Activated gamma-delta T cell treated with anti-CD3 and anti-CD28 coated beads, Interleukin-2, amount 50 U/mL, for 16 hours (primary cell): ENCODE measurements around the gene ASCL5.
"Not testable (repeated sequence)": the region's sequence is repeated elsewhere in the genome, so short reads cannot be mapped to it uniquely, and the experiment has no call there.

Source experiments
- DNase-seq: peaks from one replicate; pipeline ENCODE4 v3.0.0-alpha.2; 2020; ENCODE audit warnings: low read depth

The ASCL5 gene, protein sequence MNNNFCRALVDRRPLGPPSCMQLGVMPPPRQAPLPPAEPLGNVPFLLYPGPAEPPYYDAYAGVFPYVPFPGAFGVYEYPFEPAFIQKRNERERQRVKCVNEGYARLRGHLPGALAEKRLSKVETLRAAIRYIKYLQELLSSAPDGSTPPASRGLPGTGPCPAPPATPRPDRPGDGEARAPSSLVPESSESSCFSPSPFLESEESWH

GRCh38 chr1:201126832-201127754 is at the start of gene ASCL5:
Gene ASCL5, minus strand, starts transcription at chr1:201127184. Its CDS starts 11,812 bp downstream, at chr1:201115372.
- DNase-seq, result no peak

DNA sequence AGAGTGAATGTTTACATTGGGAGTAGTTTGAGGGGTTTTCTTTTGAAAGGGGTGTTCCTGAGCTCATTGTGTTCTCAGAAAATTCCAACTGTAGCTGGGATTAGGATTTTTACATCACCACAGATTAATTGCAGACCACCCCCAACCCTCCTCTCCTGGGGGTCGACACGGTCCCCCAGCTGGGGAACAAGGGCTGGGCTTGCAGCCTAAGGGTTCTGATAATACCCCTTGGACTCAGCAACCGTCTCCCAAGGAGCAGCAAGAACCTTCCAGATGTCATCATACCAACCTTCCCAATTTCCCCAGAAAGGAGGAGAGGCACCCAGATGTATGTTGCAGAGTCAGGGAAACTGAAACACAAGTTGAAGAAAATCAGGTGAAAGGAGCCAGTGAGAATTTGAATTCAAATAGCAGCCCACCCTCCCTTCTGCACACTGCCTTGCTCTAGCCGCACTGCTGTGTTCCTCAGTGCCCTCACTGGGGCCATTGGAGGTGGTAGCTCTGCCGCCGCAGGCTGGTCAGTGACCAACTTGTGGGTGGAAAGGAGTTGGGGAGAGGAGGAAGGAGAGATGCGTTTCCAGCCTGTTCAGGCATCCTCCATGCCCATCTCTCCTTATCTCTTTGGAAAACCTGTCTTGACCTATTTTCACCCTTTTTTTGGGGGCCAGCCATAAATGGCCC is 49.0 kb upstream of the ASCL5 start:
- DNase-seq, result no peak

DNA sequence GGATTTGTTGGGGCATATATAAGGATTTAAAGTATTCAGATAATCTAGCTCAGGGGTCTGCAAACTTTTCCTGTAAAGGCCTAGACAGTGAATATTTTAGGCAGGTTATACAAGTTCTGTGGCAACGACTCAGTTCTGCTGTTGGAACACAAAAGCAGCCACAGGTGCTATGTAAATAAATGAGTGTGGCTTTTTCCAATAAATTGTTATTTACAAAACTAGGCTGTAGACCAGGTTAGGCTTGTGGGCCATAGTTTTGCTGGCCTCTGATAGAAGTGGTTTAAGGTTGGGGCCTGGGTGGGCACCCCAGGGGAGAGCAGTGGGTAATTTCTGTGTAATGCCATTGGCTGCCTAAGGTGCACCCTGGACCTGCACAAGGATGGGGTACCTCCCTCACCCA is 46.8 kb upstream of the ASCL5 start:
- DNase-seq, result no peak

- no peak for DNase-seq
Observed at GRCh38 chr1:201172999-201173610, 46.1 kb upstream of the ASCL5 start.

DNA sequence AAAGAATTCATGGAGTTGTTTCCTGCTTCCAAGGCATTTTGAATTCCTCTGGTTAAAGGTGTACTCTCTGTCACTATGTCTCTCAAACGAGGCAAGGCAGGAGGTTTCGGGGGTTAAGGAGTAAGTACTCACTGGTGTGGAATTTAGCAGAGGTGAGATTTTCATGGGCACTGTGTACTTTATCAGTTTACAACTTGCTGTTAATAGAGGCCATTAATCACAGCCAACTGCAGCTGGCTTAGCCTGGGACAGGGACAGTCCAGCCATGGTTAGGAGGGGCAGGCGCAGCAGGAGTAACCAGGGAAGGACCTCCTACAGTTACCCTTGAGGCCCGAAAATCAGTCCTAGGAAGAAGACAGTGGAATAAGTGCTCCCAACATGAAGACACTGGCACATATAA is 45.3 kb upstream of the ASCL5 start:
- no peak for DNase-seq

DNA sequence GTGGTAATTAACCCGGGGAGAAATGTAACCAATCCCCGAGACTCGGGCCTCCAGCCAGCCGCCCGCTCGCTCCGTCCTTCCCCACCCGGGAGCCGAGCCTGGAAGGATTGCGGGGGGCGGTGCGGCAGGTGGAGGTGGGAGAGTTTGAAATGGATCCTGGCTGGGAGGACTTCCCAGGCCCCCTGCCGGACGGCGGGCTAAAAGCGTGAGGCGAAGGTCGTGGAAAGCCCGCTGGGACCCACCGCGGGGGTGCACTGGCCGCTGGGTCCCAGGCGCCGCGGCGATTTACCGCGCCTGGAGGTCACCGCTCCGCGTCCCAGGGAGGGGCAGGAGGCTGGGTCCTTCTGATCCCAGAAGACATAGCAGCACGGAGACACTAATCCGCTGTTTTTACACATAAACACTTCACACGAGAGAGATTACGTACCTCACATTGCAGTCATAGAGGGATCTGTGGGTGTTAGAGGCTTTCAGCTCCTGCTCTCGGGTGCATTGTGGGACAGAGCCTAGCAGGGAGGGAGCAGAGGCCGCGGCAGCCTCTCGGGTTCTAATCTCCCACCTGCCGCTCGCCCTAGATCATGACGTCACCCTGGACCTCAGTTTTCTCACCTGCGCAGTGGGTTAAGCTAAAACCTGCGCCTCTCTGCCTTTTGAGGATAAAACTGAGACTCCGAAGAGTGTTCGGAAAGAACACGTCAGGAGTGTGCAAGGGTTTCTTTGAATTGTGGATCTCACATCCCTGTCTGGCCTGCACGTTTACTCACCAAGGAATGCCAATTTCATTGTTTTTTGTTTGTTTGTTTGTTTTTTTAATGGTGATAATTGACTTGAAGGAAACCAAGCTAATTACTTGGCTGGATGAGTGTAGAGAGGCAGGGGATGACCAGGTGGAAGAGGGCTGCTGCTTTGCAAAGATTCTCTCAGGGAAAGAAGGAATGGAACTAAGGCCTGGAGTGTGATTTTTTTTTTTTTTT is 44.4 kb upstream of the ASCL5 start:
- no peak for DNase-seq

GRCh38 chr1:201170533-201171062 is 43.6 kb upstream of the ASCL5 start:
- DNase-seq, result peak; percentile 64

- DNase-seq, result no peak
Observed at GRCh38 chr1:201169971-201170532, 43.1 kb upstream of the ASCL5 start.

- DNase-seq, result no peak
Observed at GRCh38 chr1:201169203-201169602, 42.2 kb upstream of the ASCL5 start.

DNA sequence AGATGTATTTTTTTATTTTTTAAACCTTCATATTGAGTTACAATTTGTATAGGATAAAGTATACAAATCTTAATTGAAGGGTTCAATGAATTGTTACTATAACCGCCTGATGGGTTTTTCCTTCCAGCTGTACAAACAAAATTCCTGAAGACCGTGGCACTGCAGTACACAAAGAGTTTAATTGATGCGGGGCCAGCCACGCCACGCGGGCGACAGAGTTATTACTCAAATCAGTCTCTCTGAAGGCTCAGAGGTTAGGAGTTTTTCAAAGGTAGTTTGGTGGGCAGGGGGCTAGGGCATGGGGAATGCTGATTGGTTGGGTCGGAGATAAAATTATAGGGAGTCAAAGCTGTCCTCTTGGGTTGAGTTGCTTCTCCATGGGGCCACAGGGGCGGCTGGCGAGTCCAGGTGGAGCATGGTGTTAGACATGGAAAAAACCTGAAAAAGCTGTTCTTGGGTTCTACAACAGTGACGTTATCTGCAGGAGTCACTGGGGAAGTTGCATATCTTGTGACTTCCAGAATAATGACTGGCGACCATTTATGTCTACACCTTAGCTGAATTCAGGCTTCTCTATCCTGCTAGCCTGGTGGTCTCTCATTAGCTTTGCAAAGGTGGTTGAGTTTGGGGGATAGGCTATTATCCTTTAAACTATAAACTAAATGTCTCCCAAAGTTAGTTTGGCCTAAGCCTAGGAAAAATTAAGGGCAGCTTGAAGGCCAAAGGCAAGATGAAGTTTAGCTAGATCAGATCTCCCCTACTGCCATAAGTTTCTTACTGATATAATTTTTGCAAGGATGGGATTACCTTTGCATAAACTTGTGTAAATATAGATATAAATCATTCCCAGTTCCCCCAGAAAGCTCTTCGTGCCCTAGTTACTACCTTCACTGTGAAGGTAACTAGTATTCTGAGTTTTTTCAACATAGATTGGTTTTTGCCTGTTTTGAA is 40.3 kb upstream of the ASCL5 start:
- DNase-seq, result no peak

DNA sequence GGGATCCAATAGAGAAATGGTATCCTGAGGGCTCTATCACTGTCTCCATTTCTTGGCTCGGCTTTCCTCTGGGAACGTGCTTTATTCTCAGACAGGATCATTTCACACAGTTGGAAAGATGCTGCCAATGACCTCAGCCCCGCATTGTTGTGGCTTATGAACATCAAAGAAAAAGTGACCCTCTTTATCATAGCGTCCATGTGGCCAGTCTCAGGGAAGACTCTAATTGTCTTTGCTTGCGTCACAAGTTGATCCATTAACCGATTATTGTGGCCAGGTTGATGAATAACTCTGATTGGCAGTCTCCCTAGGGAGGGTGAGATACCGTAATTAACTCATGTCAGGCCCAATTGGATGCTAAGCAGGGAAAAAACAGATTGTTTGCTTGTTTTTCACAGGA is 37.7 kb upstream of the ASCL5 start:
- no peak for DNase-seq

- no peak for DNase-seq
Observed at GRCh38 chr1:201163707-201164106, 36.7 kb upstream of the ASCL5 start.

DNA sequence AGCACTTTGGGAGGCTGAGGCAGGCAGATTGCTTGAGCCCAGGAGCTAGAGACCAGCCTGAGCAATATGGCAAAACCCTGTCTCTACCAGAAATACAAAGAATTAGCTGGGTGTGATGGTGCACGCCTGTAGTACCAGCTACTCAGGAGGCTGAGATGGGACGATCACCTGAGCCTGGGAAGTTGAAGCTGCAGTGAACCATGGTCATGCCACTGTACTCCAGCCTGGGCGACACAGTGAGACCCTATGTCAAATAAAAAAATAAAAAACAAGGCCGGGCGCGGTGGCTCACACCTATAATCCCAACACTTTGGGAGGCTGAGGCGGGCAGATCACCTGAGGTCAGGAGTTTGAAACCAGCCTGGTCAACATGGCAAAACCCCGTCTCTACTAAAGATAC is 36.1 kb upstream of the ASCL5 start:
- not testable (repeated sequence) for DNase-seq

DNA sequence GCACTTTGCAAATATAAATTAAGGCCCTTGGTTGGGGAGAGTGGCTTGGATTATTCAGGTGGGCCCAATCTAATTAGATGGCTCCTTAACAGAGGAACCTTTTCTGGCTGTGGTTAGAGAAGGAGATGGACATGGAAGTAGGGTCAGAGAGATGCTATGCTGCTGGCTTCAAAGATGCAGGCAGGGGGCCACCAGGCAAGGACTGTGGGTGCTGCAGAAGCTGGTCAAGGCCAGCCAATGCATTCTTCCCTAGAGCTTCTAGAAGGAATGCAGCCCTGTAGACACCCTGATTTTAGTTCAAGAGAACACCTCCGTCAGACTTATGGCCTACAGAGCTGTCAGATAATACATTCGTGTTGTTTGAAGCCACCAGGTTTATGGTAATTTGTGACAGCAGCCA is 31.0 kb upstream of the ASCL5 start:
- no peak for DNase-seq

DNA sequence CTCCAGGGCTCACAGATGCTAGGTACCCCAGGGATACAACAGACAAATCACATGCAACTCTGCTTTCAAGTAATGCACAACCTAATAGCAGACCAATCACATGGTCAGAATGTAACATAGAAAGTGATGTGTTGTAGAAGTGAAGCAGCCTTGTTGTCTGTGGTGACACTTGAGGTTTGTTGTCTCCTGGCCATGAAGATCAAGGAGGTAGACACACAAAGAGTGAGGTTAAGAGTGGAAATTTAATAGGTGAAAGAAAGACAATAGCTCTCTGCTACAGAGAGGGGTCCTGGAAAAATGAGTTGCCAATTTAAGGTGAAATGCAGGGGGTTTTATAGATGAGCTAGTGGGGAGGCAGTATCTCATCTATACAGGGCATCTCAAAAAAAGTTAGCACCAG is 29.8 kb upstream of the ASCL5 start:
- no peak for DNase-seq

- DNase-seq, result no peak
Observed at GRCh38 chr1:201156346-201156745, 29.4 kb upstream of the ASCL5 start.

- no peak for DNase-seq
Observed at GRCh38 chr1:201155354-201155753, 28.4 kb upstream of the ASCL5 start.

DNA sequence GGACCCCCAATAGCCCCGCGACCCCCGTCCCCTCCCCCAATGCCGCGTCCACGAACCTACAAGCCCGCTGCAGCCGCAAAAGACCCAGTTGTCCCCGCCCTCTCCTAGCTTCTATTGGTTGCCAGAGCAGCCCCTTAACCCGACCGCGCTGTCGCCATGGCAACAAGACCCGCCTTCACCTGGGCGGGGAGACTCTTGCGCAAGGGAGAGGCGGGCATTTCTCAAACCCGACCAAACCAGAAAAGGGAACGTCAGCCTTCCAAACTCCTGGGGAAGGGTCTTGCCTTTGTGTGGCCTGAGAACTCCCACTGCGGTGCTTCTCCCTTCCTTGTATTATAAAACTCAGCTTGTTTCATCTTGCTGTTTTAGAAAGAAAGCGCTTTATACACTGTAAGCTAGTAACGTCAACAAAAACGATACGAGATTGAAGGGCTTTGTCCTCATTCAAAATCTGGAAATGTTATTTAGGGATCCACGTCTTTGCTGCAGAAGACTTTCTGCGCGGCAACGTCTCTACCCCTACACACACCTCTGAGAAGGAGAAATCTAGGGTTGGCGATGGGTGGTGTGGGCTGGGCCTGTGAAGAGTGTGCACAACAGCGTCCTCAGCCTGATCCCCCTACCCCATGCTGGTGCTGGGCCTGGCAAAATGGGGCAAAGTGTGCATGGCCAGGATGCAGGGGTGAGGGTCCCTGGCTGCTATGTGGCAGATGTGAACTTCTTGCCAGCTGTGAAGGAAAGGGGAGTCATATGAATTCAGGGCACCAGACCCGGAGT is 27.6 kb upstream of the ASCL5 start, which contains the start of gene TMEM9:
TSS of gene TMEM9 (minus strand) at position 86 of the 777 bp plus-strand sequence. CDS start 551 bp downstream, outside the sequence.
- DNase-seq, result peak; percentile 98
